ENCODE results near the gene SUCLG2.

The SUCLG2 gene

DNA sequence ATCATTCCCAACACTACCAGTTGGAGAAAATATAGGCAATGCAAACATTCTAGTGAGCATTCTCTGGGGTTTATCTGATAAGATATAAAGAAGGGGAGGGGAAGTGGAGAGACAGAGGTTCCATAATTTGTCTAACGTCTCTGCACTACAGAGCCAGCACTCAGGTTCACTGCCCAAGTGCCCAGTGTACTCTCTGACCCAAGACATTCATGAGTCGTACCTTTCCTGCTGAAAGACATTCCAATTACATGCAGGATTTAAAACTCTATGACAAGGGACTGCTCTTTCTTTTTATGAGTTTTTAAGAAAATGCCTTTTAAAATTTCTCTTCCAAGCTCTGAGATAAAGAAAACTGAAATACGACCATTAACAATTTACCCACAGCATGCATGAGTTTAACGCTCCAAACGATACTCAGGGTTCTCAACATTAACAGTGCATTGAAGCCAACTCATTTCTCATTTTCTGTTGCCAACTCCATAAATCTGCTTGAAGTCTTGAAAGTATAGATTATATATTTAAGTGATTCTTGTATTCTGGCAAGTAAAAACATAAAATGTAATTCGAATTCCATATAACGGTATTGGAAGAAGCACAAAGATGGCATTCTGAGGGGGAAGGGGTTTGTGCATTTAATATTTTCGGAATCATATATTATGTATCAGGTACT lies 193.4 kb downstream of the SUCLG2 start:
- DNase-seq (ENCODE audit: low spot score): no peak
- ChIA-PET POLR2A (ENCODE audit: low non-redundant PET) (no interaction called here), CTCF (no interaction called here)
- no peak overlapping the region for H3K27ac ChIP-seq
- TF ChIP-seq, protein P1, sequence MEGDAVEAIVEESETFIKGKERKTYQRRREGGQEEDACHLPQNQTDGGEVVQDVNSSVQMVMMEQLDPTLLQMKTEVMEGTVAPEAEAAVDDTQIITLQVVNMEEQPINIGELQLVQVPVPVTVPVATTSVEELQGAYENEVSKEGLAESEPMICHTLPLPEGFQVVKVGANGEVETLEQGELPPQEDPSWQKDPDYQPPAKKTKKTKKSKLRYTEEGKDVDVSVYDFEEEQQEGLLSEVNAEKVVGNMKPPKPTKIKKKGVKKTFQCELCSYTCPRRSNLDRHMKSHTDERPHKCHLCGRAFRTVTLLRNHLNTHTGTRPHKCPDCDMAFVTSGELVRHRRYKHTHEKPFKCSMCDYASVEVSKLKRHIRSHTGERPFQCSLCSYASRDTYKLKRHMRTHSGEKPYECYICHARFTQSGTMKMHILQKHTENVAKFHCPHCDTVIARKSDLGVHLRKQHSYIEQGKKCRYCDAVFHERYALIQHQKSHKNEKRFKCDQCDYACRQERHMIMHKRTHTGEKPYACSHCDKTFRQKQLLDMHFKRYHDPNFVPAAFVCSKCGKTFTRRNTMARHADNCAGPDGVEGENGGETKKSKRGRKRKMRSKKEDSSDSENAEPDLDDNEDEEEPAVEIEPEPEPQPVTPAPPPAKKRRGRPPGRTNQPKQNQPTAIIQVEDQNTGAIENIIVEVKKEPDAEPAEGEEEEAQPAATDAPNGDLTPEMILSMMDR (conservative IDR thresholded peaks at IDR 0.05; ENCODE audit: low read depth): no peak

DNA sequence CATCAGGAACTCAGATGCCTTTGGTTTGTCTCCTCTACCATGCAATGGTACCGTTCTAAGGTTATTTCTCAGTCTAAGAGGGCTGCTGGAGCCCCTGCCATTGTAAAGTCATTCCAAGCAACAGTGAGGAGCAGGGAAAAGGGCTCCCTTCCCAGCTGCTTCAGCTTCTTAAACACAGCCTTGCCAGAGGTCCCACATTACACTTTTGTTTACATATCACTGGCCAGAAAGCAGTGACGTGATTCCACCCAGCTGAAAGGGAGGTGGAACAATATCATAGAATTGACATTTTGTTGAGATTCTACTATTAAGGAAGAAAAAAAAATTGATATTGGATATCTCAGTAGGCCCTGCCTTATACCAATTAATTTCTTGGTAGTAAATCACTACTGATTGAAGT lies 194.6 kb downstream of the SUCLG2 start:
- CTCF ChIA-PET: no interaction called here
- DNase-seq (ENCODE audit: low spot score): no peak
- POLR2A ChIA-PET (ENCODE audit: low non-redundant PET): no interaction called here
- no peak overlapping the region for H3K27ac ChIP-seq
- TF ChIP-seq, protein P1 (conservative IDR thresholded peaks at IDR 0.05; ENCODE audit: low read depth): no peak

DNA sequence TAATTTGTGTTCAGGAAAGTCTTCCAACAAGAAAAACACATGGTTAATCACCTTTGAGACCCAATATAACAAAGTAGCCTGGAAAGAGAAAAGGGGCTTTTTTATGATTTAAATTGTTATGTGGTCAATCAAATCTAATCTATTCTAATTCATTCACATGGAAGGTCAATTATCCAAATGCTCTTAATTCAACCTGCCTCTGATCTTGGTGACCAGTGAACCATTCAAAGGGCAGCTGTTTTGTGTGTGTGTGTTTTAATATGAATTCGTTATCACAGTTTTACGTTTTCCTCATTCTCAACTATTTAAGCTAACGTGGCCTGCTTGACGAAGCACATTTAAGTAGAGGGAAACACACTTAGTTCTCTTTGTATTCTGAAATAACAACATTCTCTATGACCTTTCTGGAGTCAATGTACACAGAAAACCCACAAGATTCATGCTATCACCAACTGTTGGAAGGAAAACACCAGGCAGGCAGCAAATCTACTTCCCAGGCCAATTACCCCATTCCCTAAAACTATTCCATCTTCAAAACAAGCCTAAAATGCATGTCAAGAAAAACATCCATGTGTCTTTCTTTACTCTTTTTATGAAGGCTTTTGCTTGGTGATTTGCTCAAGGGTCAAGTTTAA lies 195.4 kb downstream of the SUCLG2 start:
- POLR2A ChIA-PET (ENCODE audit: low non-redundant PET): no interaction called here
- CTCF ChIA-PET: no interaction called here
- no peak overlapping the region for H3K27ac ChIP-seq
- DNase-seq (ENCODE audit: low spot score): no peak
- TF ChIP-seq, protein P1 (conservative IDR thresholded peaks at IDR 0.05; ENCODE audit: low read depth): no peak

DNA sequence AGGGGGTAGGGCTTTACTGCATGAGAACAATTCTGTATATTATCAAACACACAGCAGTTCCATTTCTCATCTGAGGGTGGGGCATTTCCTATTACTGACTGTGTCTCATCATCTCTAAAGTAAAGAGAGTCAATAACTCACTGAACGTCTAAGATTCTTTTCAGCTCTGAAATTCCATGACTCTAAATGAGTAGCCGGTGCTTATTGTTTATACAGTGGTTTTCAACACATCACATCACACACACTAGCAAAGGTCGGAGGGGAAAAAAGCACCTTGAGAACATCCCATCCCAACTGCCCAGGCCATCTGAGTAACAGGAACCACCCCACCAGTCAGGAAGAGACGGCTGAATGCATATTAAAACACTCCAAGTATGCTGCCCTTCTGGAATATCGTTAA lies 196.0 kb downstream of the SUCLG2 start:
- POLR2A ChIA-PET (ENCODE audit: low non-redundant PET): no interaction called here
- TF ChIP-seq, protein P1 (conservative IDR thresholded peaks at IDR 0.05; ENCODE audit: low read depth): no peak
- H3K27ac ChIP-seq: no peak overlapping the region
- DNase-seq (ENCODE audit: low spot score): no peak
- CTCF ChIA-PET: no interaction called here

DNA sequence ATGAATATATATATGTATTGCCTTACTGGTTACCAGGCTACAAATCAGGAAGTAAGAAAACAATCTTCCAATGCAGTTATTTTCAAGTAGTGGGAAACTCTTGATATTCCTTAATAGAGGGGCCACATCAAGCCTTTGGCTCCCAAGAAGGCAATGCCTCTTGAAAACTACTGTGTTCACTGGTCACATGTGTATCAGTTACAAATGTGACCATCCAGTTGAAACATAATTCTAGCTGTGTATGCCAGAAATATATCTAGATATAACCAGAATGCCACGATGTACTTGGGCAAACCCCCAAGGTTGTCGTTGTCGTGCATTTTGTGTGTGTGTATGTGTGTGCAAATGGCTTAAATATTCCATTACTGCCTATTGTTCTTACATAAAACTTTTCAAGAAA lies 200.8 kb downstream of the SUCLG2 start:
- no peak for DNase-seq (ENCODE audit: low spot score)
- ChIA-PET CTCF (interaction anchor here (0.6 kb wide), 1 partner anchor 637 kb away, joined by 4 read pairs; no protein-coding TSS in a partner anchor), POLR2A (ENCODE audit: low non-redundant PET) (no interaction called here)
- no peak overlapping the region for H3K27ac ChIP-seq
- TF ChIP-seq, protein P1 (conservative IDR thresholded peaks at IDR 0.05; ENCODE audit: low read depth): no peak

DNA sequence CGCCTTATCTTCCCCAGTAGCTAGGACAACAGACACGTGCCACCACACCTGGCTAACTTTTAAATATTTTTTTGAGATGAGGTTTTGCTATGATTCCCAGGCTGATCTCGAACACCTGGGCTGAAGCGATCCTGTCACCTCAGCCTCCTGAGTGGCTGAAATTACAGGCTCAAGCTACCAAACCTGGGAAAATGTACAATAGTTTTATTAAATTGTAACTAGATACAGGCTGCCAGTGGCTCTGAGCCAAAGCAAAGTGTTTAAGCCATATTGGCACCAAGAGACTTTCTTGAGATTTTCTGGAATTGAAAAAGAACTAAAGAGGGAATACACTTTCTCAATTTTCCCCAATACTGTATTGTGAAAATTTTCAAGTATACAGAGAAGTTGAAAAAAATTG lies 204.3 kb downstream of the SUCLG2 start:
- POLR2A ChIA-PET (ENCODE audit: low non-redundant PET): no interaction called here
- H3K27ac ChIP-seq: no peak overlapping the region
- CTCF ChIA-PET: no interaction called here

More for the DNA sequence above, 204.3 kb downstream of the SUCLG2 start:
- TF ChIP-seq, protein P1 (conservative IDR thresholded peaks at IDR 0.05; ENCODE audit: low read depth): no peak
- DNase-seq (ENCODE audit: low spot score): no peak
